Bronchial epithelial cell (primary cell): ENCODE measurements around the gene AMMECR1L. TPM values are rescaled to one million over a fixed set of nuclear protein-coding genes. Genes with fewer than 3 reads are reported as not detected.
"Not testable (repeated sequence)": the region's sequence is repeated elsewhere in the genome, so short reads cannot be mapped to it uniquely, and the experiment has no call there.

ENCODE experiments used
- DNase-seq: peaks from one replicate; pipeline ENCODE4 v3.0.0-alpha.2; 2010; ENCODE audit warnings: low read depth
- FAIRE-seq: peaks from 2 replicates; lab custom pipeline; 2011; peaks lifted over from hg19 to GRCh38; lab: Jason Lieb, UNC
- H3K27me3 ChIP-seq: 2 replicates; pipeline ENCODE4 v1.5.1; 2011; ENCODE audit warnings: low read length; ENCODE audit not compliant: control insufficient read depth, insufficient read depth
- H3K36me3 ChIP-seq: 2 replicates; pipeline ENCODE4 v1.5.1; 2011; ENCODE audit warnings: low read length; ENCODE audit not compliant: control insufficient read depth, insufficient read depth
- H3K4me3 ChIP-seq: 2 replicates; pipeline ENCODE4 v1.5.1; 2011; ENCODE audit warnings: mild to moderate bottlenecking, low read depth, low read length, control low read depth
- total RNA-seq: library from RNA; depleted of rRNA; stranded (reverse); fragments of >200 nt; gene quantifications from 2 replicates; pipeline ENCODE4 v1.2.1, GENCODE V29; 2014
- TF ChIP-seq, protein P1 (sequence below): IDR thresholded peaks from 2 replicates; pipeline ENCODE4 v1.5.1; 2011; ENCODE audit warnings: mild to moderate bottlenecking, moderate library complexity, low read length, control low read depth, inconsistent platforms; ENCODE audit not compliant: insufficient read depth, severe bottlenecking

Gene AMMECR1L
- total RNA-seq, 1 donor from 2014 or later = 31.6 TPM

DNA sequence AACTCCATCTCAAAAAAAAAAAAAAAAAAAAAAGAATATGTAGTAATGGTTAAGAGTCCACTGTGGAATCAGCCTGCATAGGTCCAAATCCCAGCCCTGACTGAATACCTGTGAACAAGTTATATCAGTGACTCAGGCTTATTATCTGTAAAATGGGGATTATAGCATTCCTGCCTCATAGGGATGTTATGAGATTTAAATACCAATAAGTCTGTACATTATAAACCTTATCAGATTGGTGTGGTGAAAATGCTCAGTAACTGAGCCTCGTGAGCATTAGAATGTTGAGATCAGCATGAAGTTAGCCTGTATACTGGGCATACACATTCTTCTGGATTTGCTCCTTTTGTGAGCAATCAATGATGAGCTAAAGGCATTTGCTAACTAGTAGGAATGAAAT, 3.0 kb upstream of the AMMECR1L start:
- Histone ChIP-seq H3K4me3 (no peak overlapping the region), H3K36me3 (no peaks in the 10 kb centered on the region), H3K27me3 (no peaks in the 10 kb centered on the region)
- TF ChIP-seq, protein P1, sequence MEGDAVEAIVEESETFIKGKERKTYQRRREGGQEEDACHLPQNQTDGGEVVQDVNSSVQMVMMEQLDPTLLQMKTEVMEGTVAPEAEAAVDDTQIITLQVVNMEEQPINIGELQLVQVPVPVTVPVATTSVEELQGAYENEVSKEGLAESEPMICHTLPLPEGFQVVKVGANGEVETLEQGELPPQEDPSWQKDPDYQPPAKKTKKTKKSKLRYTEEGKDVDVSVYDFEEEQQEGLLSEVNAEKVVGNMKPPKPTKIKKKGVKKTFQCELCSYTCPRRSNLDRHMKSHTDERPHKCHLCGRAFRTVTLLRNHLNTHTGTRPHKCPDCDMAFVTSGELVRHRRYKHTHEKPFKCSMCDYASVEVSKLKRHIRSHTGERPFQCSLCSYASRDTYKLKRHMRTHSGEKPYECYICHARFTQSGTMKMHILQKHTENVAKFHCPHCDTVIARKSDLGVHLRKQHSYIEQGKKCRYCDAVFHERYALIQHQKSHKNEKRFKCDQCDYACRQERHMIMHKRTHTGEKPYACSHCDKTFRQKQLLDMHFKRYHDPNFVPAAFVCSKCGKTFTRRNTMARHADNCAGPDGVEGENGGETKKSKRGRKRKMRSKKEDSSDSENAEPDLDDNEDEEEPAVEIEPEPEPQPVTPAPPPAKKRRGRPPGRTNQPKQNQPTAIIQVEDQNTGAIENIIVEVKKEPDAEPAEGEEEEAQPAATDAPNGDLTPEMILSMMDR = no peak
- DNase-seq (no peak), FAIRE-seq (no peak)

DNA sequence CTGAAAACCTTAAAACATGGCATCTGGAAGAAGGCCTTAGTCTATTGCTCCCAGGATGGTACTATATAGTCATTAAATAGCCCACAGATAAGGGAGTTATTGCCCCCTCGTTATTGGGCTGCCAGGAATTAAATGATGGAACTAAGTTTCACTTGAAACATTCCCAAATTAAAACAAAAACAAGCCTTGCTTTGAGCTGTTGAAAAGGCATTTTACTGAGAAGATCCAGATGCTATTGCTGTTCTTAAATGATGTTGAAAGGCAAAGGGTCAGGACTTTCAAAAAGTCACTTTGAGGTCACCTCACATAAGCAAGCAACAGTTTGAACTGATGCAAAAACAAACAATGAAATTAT, 2.0 kb upstream of the AMMECR1L start:
- FAIRE-seq = no peak
- DNase-seq = no peak
- no peak overlapping the region for H3K4me3 ChIP-seq
- TF ChIP-seq, protein P1 = no peak
- no peaks in the 10 kb centered on the region for H3K27me3 ChIP-seq
- no peaks in the 10 kb centered on the region for H3K36me3 ChIP-seq

DNA sequence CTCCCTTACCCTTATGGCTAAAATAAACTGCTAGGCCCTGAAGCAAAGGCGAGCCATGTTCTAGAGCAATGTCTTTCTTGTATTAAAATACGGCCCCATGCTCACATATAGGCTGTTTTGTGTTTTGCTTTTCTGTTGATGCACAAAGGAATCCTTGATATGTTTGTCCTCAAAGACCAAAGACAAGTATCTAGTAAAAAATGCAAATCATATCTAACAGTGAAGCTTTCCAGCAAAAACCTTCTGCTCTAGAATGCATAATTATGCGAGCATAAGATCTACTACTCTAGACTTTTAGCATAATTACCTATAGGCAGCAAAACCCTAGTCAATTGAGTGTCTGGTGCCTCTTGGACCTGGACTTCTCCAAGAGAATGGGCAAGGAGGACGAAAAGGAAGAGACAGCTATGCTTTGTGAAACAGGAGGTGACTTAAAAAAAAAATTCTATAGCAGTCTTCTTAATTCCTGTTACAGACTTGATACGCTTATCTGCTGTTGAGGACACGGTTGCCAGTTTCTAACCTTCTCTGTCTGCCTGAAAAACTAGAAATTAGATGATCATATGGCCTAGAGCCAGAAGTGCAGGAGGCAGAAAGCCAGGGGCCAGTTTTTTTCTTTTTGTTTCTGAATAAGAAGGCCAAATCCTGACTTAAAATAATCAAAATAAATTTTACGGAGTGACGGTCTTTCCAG, 1.5 kb upstream of the AMMECR1L start:
- TF ChIP-seq, protein P1 = no peak
- H3K4me3 ChIP-seq = peak overlapping the region; percentile 58
- H3K36me3 ChIP-seq = peaks cover 2% of the 10 kb centered on the region
- FAIRE-seq (no peak), DNase-seq (peak; percentile 1)
- no peaks in the 10 kb centered on the region for H3K27me3 ChIP-seq

DNA sequence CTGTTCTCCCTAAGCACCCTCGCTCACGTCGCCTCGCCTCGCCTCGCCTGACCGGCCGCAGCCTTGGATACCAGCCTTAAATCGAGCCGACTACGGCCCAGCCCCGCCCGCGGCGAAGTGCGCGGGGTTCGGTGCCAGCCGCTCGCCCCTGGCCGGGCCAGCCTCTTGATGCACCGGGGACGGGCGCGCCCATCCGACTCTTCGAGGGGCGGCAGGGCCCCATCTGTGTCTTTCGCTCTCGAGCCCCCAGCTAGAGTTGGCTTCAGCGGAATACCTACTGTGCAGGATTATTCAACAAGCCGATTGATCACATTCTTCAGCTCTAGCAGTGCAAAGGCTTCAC, 808 bp upstream of the AMMECR1L start:
- H3K4me3 ChIP-seq = peak overlapping the region; percentile 58
- not testable (repeated sequence) for H3K36me3 ChIP-seq, DNase-seq, FAIRE-seq, H3K27me3 ChIP-seq

DNA sequence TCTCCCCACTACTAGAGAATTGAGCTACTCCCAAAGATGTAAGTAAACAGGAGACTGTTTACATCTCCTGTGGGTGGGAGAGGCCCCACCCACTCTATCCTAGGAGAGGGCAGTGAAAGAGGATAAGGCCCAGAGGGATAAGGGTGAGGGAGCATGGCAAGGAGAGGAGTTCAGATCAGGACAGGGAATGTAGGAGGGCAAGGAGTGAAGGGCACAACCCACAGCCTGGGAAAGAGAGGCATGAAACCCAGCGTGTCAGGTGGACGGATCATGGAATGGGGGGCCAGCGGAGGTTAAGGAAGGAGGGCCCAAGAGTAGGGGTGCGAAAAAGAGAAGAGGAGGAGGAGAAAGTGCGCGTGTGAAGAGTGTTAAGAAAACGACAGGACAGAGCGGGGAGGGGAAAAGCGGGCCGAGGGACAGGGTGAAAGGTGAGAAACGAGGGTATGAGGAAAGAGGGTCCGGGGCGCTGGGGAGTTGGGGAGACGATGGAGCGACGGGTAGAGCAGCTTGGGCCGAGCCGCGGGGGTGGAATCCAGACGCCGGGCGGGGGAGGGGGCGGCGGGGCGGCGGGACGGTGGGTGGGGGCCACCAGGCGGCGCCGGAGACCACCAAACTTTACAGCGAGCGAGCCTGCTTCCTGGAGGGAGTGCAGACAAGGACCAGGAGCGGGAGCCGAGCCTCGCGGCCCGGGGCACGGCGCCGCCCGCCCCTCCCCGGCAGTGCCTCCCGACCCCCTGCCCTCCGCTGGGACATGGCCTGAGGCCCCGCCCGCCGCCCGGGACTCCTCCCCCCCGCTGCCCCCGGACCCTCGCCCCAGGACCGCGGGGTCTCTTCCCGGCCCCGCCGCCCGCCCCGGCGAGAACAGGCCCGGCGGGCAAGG, 655 bp downstream of the AMMECR1L start:
- FAIRE-seq = not testable (repeated sequence)
- peak; percentile 7 for DNase-seq

DNA sequence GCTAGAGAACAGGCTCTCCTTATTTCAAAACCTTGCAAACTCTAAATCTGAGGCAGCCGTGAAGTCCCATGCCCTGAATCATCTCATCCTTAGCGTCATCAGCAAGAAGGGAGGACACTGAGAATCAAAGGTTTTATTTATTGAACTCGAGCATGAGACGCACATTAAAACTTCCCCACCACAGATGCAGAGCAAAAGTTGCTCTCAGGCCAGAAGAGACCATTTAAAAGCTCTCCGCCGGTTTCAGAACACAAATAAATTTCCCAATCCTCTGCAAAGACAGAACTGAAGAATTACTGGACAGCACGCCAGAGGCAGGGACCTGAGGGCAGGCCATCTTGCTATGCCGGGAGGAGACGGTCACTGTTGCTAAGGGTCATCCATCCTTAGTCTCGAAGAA, 1.3 kb downstream of the AMMECR1L start:
- Histone ChIP-seq H3K27me3 (no peaks in the 10 kb centered on the region), H3K36me3 (peaks cover 5% of the 10 kb centered on the region), H3K4me3 (peak overlapping the region; percentile 58)
- DNase-seq (peak; percentile 24), FAIRE-seq (no peak)
- TF ChIP-seq, protein P1 = no peak

More for the DNA sequence above, 655 bp downstream of the AMMECR1L start:
- H3K4me3 ChIP-seq = peak overlapping the region; percentile 58
- not testable (repeated sequence) for H3K27me3 ChIP-seq, H3K36me3 ChIP-seq
